HCT116 (cell line): ENCODE data around the gene ANXA2.

ENCODE experiments used
- EGR1 ChIP-seq: IDR thresholded peaks from 2 replicates; pipeline ENCODE4 v1.6.1; 2012; ENCODE audit warnings: low read depth
- ELF1 ChIP-seq: IDR thresholded peaks from 2 replicates; pipeline ENCODE4 v1.6.1; 2012; ENCODE audit warnings: low read depth, borderline replicate concordance
- EZH2 ChIP-seq: fragments of 200-600 bp; sonication (generic); IDR thresholded peaks from 2 replicates; pipeline ENCODE4 v1.6.1; 2017; ENCODE audit warnings: antibody characterized with exemption, mixed run types
- POLR2A ChIP-seq: IDR thresholded peaks from 2 replicates; pipeline ENCODE4 v1.7.0; 2011; ENCODE audit warnings: borderline replicate concordance; ENCODE audit not compliant: insufficient read depth, insufficient read length; ENCODE audit errors: extremely low read depth
- POLR2AphosphoS5 ChIP-seq: IDR thresholded peaks from 2 replicates; pipeline ENCODE4 v1.6.1; 2011; ENCODE audit warnings: mild to moderate bottlenecking, low read depth, low read length, moderate library complexity
- TCF7L2 ChIP-seq: IDR thresholded peaks from 2 replicates; pipeline ENCODE4 v1.7.0; 2011; ENCODE audit warnings: borderline replicate concordance, inconsistent platforms; ENCODE audit not compliant: insufficient read depth, insufficient read length; ENCODE audit errors: extremely low read depth
- ZNF274 ChIP-seq: fragments of 200-500 bp; sonication (Bioruptor generic); IDR thresholded peaks from 2 replicates; pipeline ENCODE4 v1.6.1; 2014; ENCODE audit warnings: mild to moderate bottlenecking, low read depth, low read length, inconsistent platforms
- TF ChIP-seq, protein P1 (sequence below), 3 experiments: fragments of 200-600 bp in 1 of 3; sonication (generic) in 1 of 3; IDR thresholded peaks in 2 of 3; conservative IDR thresholded peaks in 1 of 3; 2 replicates each; pipeline ENCODE4 v1.5.1; 2012 to 2017; ENCODE audit warnings: low read depth in 2 of 3, low read length in 2 of 3, antibody characterized with exemption in 1 of 3, borderline replicate concordance in 1 of 3, control low read depth in 1 of 3, mild to moderate bottlenecking in 1 of 3, mixed read lengths in 1 of 3, mixed run types in 1 of 3, moderate library complexity in 1 of 3; ENCODE audit not compliant: insufficient read depth in 1 of 3
- TF ChIP-seq, protein P2 (sequence below): IDR thresholded peaks from 2 replicates; pipeline ENCODE4 v1.6.1; 2012; ENCODE audit warnings: low read depth
- TF ChIP-seq, protein P3 (sequence below): IDR thresholded peaks from 2 replicates; pipeline ENCODE4 v1.6.1; 2012

DNA sequence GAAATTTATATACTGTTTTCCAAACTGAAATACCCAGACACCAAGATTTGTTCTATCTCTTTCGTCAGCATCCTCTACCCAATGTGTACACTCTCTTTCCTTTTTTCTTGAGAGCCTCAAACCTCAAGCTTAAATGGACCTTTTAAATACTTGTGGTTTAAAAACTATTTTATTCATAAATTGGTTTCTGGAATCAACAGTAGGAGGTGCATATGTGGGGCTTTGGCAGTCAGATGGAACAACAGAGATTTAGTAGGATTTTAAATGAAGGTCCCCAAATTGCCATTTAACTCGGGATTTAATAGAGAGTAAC, 33.2 kb downstream of the ANXA2 start:
- TF ChIP-seq POLR2A (no peak), EZH2 (no peak), ZNF274 (no peak), ELF1 (no peak), EGR1 (no peak), POLR2AphosphoS5 (no peak), TCF7L2 (no peak)
- TF ChIP-seq, protein P1, sequence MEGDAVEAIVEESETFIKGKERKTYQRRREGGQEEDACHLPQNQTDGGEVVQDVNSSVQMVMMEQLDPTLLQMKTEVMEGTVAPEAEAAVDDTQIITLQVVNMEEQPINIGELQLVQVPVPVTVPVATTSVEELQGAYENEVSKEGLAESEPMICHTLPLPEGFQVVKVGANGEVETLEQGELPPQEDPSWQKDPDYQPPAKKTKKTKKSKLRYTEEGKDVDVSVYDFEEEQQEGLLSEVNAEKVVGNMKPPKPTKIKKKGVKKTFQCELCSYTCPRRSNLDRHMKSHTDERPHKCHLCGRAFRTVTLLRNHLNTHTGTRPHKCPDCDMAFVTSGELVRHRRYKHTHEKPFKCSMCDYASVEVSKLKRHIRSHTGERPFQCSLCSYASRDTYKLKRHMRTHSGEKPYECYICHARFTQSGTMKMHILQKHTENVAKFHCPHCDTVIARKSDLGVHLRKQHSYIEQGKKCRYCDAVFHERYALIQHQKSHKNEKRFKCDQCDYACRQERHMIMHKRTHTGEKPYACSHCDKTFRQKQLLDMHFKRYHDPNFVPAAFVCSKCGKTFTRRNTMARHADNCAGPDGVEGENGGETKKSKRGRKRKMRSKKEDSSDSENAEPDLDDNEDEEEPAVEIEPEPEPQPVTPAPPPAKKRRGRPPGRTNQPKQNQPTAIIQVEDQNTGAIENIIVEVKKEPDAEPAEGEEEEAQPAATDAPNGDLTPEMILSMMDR (IDR thresholded peaks at IDR 0.05 in 2 of 3, conservative IDR thresholded peaks at IDR 0.05 in 1 of 3; ENCODE audit: borderline replicate concordance in 1 of 3, insufficient read depth in 1 of 3, low read depth in 2 of 3, low read length in 2 of 3) = no peak
- TF ChIP-seq, protein P2, sequence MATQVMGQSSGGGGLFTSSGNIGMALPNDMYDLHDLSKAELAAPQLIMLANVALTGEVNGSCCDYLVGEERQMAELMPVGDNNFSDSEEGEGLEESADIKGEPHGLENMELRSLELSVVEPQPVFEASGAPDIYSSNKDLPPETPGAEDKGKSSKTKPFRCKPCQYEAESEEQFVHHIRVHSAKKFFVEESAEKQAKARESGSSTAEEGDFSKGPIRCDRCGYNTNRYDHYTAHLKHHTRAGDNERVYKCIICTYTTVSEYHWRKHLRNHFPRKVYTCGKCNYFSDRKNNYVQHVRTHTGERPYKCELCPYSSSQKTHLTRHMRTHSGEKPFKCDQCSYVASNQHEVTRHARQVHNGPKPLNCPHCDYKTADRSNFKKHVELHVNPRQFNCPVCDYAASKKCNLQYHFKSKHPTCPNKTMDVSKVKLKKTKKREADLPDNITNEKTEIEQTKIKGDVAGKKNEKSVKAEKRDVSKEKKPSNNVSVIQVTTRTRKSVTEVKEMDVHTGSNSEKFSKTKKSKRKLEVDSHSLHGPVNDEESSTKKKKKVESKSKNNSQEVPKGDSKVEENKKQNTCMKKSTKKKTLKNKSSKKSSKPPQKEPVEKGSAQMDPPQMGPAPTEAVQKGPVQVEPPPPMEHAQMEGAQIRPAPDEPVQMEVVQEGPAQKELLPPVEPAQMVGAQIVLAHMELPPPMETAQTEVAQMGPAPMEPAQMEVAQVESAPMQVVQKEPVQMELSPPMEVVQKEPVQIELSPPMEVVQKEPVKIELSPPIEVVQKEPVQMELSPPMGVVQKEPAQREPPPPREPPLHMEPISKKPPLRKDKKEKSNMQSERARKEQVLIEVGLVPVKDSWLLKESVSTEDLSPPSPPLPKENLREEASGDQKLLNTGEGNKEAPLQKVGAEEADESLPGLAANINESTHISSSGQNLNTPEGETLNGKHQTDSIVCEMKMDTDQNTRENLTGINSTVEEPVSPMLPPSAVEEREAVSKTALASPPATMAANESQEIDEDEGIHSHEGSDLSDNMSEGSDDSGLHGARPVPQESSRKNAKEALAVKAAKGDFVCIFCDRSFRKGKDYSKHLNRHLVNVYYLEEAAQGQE = no peak
- TF ChIP-seq, protein P3, sequence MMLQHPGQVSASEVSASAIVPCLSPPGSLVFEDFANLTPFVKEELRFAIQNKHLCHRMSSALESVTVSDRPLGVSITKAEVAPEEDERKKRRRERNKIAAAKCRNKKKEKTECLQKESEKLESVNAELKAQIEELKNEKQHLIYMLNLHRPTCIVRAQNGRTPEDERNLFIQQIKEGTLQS = no peak
